CD14-positive monocyte (primary cell): Measurements from ENCODE around the gene ATXN7L1. TPM values are rescaled to one million over a fixed set of nuclear protein-coding genes. Genes with fewer than 3 reads are reported as not detected.

Experiments
- DNase-seq, 3 donors: peaks; one replicate each; pipeline ENCODE4 v3.0.0-alpha.2; 2011 to 2022
- H2AFZ ChIP-seq: 2 replicates; pipeline ENCODE4 v1.6.0; 2012; ENCODE audit warnings: mild to moderate bottlenecking, low read depth, low read length, inconsistent platforms; ENCODE audit not compliant: insufficient read depth, poor library complexity, severe bottlenecking
- H3K27ac ChIP-seq, 2 donors: 1 replicate in 1 of 2; 2 replicates in 1 of 2; pipeline ENCODE4 v1.5.1; 2012 to 2013; ENCODE audit warnings: low read length in 2 of 2, control low read depth in 1 of 2, inconsistent platforms in 1 of 2, low read depth in 1 of 2, mild to moderate bottlenecking in 1 of 2
- H3K27me3 ChIP-seq, 2 donors: one replicate each; pipeline versions ENCODE4 v1.6.0 to v1.6.1; 2011 to 2013; ENCODE audit warnings: low read length in 2 of 2; ENCODE audit not compliant: control insufficient read depth in 2 of 2, insufficient read depth in 2 of 2
- H3K36me3 ChIP-seq, 2 donors: replicated peaks in 1 of 2; 1 replicate in 1 of 2; 2 replicates in 1 of 2; pipeline versions ENCODE4 v1.5.1 to v1.6.1; 2012 to 2013; ENCODE audit warnings: low read length in 2 of 2, control low read depth in 1 of 2, inconsistent platforms in 1 of 2, mild to moderate bottlenecking in 1 of 2; ENCODE audit not compliant: insufficient read depth in 2 of 2, control insufficient read depth in 1 of 2
- H3K4me1 ChIP-seq, 2 donors: 1 replicate in 1 of 2; 2 replicates in 1 of 2; pipeline versions ENCODE4 v1.5.1 to v1.6.1; 2012 to 2013; ENCODE audit warnings: low read length in 2 of 2, control low read depth in 1 of 2, inconsistent platforms in 1 of 2, mild to moderate bottlenecking in 1 of 2, moderate library complexity in 1 of 2; ENCODE audit not compliant: insufficient read depth in 2 of 2, control insufficient read depth in 1 of 2
- H3K4me2 ChIP-seq: replicated peaks from 2 replicates; pipeline ENCODE3; 2012; ENCODE audit warnings: low read length, moderate library complexity, mild to moderate bottlenecking; ENCODE audit not compliant: poor library complexity, severe bottlenecking; ENCODE audit errors: extremely low read depth
- H3K4me3 ChIP-seq, 3 experiments: fragments of 200-600 bp in 1 of 3; sonication (generic) in 1 of 3; replicated peaks in 1 of 3; 1 replicate in 2 of 3; 2 replicates in 1 of 3; pipeline ENCODE4 v1.5.1; 2011 to 2013; ENCODE audit warnings: low read length in 3 of 3, mild to moderate bottlenecking in 3 of 3, control low read depth in 2 of 3, low read depth in 2 of 3, inconsistent platforms in 1 of 3, moderate library complexity in 1 of 3
- H3K79me2 ChIP-seq: 2 replicates; pipeline ENCODE4 v1.6.0; 2012; ENCODE audit warnings: mild to moderate bottlenecking, control low read depth, inconsistent platforms, low read length, moderate library complexity; ENCODE audit not compliant: insufficient read depth
- H3K9ac ChIP-seq: 2 replicates; pipeline ENCODE4 v1.6.0; 2017; ENCODE audit warnings: low read length, mild to moderate bottlenecking; ENCODE audit not compliant: insufficient read depth, poor library complexity, severe bottlenecking
- H3K9me3 ChIP-seq, 2 donors: replicated peaks in 1 of 2; 1 replicate in 1 of 2; 2 replicates in 1 of 2; pipeline versions ENCODE4 v1.5.1 to v1.6.1; 2012 to 2013; ENCODE audit warnings: low read length in 2 of 2, control low read depth in 1 of 2; ENCODE audit not compliant: control insufficient read depth in 1 of 2, insufficient read depth in 1 of 2
- H4K20me1 ChIP-seq: 2 replicates; pipeline ENCODE4 v1.6.0; 2012; ENCODE audit warnings: mild to moderate bottlenecking, low read length, control low read depth, moderate library complexity; ENCODE audit not compliant: insufficient read depth
- H3K27ac Mint-ChIP-seq, 7 donors: one replicate each; pipeline ENCODE4 v1.8.0; 2020; ENCODE audit warnings: mild to moderate bottlenecking in 7 of 7, mixed read lengths in 7 of 7, moderate library complexity in 6 of 7, inconsistent platforms in 2 of 7
- H3K27me3 Mint-ChIP-seq, 3 donors: one replicate each; pipeline ENCODE4 v1.8.0; 2021 to 2022; ENCODE audit warnings: low read depth in 3 of 3, mild to moderate bottlenecking in 3 of 3, mixed read lengths in 3 of 3, moderate library complexity in 3 of 3, inconsistent platforms in 1 of 3
- H3K36me3 Mint-ChIP-seq, 2 donors: one replicate each; pipeline ENCODE4 v1.8.0; 2020; ENCODE audit warnings: mixed read lengths in 2 of 2, inconsistent platforms in 1 of 2, mild to moderate bottlenecking in 1 of 2
- H3K4me1 Mint-ChIP-seq: one replicate; pipeline ENCODE4 v1.8.0; 2020; ENCODE audit warnings: mild to moderate bottlenecking, mixed read lengths
- H3K4me3 Mint-ChIP-seq, 2 donors: one replicate each; pipeline ENCODE4 v1.8.0; 2020; ENCODE audit warnings: mild to moderate bottlenecking in 2 of 2, mixed read lengths in 2 of 2, moderate library complexity in 1 of 2
- H3K9me3 Mint-ChIP-seq, 7 donors: one replicate each; pipeline ENCODE4 v1.8.0; 2020 to 2022; ENCODE audit warnings: mixed read lengths in 7 of 7, mild to moderate bottlenecking in 6 of 7, moderate library complexity in 6 of 7, inconsistent platforms in 2 of 7
- WGBS: methylation state at CpG from one replicate; pipeline ENCODE4 v1.1.5; 2013; ENCODE audit warnings: missing lambda C conversion rate; ENCODE audit not compliant: insufficient coverage; 5-methylcytosine and 5-hydroxymethylcytosine counted together
- intact Hi-C, 2 donors: fragments of 100-400 bp; cut with micrococcal nuclease; formaldehyde crosslinking; loops; one replicate each; pipeline versions ENCODE4 v1.15.0 to v1.15.1; 2023
- polyA plus RNA-seq, 3 donors: library from polyadenylated mRNA; depleted of rRNA in 1 of 3; unstranded in 2 of 3; stranded (reverse) in 1 of 3; fragments of 300-500 nt in 2 of 3; fragments of >200 nt in 1 of 3; fragmentation: Illumina TruSeq in 2 of 3; gene quantifications; 1 replicate in 2 of 3; 2 replicates in 1 of 3; pipeline ENCODE4 v1.2.3, GENCODE V29; 2012 to 2021
- TF ChIP-seq, protein P1 (sequence below): fragments of 200-600 bp; IDR thresholded peaks from one replicate; pipeline ENCODE4 v1.8.0; 2022; ENCODE audit warnings: antibody characterized with exemption, mild to moderate bottlenecking

Gene ATXN7L1
- polyA plus RNA-seq, 3 donors: 4.5 to 12.2 (median 11.2) TPM

GRCh38 chr7:105788816-105789349, 87.5 kb downstream of the ATXN7L1 start:
- Mint-ChIP-seq H3K9me3 (no peaks in the 10 kb centered on the region), H3K4me3 (no peak overlapping the region), H3K27ac (no peak overlapping the region), H3K4me1 (no peaks in the 10 kb centered on the region), H3K27me3 (peaks cover 0 to 2% (median 0%) of the 10 kb centered on the region in 3 donors), H3K36me3 (peaks cover 23 to 31% of the 10 kb centered on the region in 2 donors)
- Histone ChIP-seq H3K4me2 (no peak overlapping the region), H3K36me3 (peaks cover 4 to 15% of the 10 kb centered on the region in 2 donors), H3K9ac (no peak overlapping the region), H3K4me1 (no peaks in the 10 kb centered on the region), H2AFZ (no peak overlapping the region), H3K79me2 (no peaks in the 10 kb centered on the region), H3K4me3 (no peak overlapping the region), H3K9me3 (no peaks in the 10 kb centered on the region), H3K27ac (no peak overlapping the region), H4K20me1 (no peaks in the 10 kb centered on the region), H3K27me3 (no peaks in the 10 kb centered on the region)
- 98% methylated on average over 5 of the region's 8 CpGs for WGBS
- intact Hi-C loops: no loop called here
- DNase-seq: no peak
- TF ChIP-seq, protein P1, sequence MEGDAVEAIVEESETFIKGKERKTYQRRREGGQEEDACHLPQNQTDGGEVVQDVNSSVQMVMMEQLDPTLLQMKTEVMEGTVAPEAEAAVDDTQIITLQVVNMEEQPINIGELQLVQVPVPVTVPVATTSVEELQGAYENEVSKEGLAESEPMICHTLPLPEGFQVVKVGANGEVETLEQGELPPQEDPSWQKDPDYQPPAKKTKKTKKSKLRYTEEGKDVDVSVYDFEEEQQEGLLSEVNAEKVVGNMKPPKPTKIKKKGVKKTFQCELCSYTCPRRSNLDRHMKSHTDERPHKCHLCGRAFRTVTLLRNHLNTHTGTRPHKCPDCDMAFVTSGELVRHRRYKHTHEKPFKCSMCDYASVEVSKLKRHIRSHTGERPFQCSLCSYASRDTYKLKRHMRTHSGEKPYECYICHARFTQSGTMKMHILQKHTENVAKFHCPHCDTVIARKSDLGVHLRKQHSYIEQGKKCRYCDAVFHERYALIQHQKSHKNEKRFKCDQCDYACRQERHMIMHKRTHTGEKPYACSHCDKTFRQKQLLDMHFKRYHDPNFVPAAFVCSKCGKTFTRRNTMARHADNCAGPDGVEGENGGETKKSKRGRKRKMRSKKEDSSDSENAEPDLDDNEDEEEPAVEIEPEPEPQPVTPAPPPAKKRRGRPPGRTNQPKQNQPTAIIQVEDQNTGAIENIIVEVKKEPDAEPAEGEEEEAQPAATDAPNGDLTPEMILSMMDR: no peak

DNA sequence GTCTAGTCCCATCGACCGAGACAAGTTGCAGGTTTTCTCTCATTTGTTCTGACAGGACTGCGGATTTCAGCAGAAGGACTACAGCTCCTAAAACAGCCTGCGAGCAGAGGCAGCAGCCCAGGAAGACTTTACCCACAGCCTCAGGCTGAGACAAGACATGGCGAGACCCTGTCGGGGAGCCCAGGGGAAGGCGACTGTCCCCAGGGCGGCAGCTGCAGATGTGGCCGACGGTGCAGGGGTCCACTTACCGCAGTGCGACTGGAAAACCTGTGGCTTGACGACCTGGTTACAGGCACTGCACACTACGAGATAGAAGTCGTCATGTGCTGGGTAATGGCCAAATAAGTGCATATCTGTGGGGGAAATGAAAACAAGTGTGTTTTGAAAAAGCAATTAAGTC, 88.0 kb downstream of the ATXN7L1 start:
- Mint-ChIP-seq H3K27me3 (peaks cover 0 to 2% (median 0%) of the 10 kb centered on the region in 3 donors), H3K4me1 (no peaks in the 10 kb centered on the region), H3K9me3 (no peaks in the 10 kb centered on the region), H3K27ac (peak overlapping the region in 1 of 7 donors; percentile 21), H3K36me3 (peaks cover 23 to 31% of the 10 kb centered on the region in 2 donors), H3K4me3 (no peak overlapping the region)
- Histone ChIP-seq H3K36me3 (peaks cover 4 to 15% of the 10 kb centered on the region in 2 donors), H2AFZ (no peak overlapping the region), H3K79me2 (no peaks in the 10 kb centered on the region), H3K9ac (no peak overlapping the region), H3K4me2 (no peak overlapping the region), H3K4me1 (no peaks in the 10 kb centered on the region), H3K9me3 (no peaks in the 10 kb centered on the region), H3K4me3 (no peak overlapping the region), H3K27me3 (no peaks in the 10 kb centered on the region), H3K27ac (no peak overlapping the region), H4K20me1 (no peaks in the 10 kb centered on the region)
- DNase-seq: no peak
- TF ChIP-seq, protein P1: no peak
- WGBS: 98% methylated on average over 15 of the region's 15 CpGs
- intact Hi-C loops: no loop called here
